RKO (cell line): Measurements from ENCODE around the gene RAMP3.

ENCODE experiments used
- DNase-seq: peaks from one replicate; pipeline ENCODE4 v3.0.0-alpha.2; 2016; ENCODE audit warnings: low spot score

The RAMP3 gene

GRCh38 chr7:45223728-45224630 is 66.4 kb downstream of the RAMP3 start:
- no peak for DNase-seq

- DNase-seq = no peak
These were observed 67.2 kb downstream of the RAMP3 start for GRCh38 chr7:45224832-45225231.

DNA sequence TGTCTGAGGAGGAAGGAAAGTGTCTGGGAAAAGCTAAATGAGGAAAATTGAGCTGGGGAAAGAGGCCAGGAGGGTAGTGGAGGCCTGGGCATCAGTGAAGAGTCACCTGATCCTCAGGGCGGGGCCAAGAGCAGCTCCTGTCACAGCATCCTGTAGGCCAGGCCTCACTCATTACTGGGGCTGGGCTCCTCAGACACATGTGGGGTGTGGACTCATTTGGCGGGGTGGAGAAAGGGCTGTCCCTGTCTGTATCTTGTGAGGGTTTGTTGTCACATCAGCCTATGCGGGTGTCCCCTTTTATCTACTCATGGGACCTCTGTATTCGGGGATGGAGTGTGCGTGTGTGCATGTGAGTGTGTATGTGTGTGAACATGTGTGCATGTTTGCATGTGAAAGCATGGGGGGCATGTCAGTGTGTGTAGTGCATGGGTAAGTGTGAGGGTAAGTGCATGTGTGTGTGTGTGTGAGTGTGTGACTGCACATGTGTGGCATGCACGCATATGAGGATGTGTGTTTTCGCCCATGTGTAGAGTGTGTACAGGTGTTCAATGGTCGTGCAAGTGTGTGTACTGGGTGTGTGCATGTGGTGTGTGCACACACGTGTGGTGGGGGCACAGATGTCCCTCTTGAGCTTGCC is 67.8 kb downstream of the RAMP3 start:
- no peak for DNase-seq

GRCh38 chr7:45225948-45226335 is 68.4 kb downstream of the RAMP3 start:
- DNase-seq = no peak

DNA sequence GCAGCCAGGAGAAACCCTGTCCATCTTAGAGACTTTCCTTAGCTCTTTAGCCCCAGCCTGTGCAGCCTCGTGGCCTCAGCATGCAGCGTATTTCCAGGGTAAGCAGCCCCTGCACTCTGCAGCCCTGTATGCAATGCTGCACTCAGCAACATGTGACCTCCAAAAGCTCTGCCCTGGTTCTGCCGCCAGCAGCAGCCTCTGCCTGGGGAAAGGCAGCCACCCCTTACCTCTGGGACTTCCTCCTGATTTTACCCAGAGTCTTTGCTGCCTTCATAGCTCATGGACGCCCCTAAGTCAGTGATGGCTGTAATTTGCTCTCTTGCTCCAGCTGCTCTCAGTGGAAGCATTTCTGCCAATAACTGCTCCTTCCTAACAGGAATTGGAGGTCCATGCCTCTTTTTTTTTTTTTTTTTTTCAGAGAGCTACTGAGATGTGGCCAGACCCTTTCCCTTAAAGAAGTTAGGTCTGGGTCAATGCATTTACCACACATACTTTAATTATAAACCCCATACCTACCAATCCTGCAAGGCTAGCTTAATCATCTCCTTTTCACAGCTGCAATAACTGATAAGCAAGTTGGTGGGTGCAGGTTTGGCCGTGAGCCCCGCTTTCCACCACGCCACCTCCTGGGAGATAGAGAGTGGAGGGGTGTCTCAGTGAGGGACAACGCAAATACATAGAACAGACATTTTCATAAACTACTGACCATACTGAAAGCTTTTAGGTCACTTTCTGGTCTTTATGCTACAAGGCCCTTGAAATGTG is 71.7 kb downstream of the RAMP3 start:
- DNase-seq = no peak

DNA sequence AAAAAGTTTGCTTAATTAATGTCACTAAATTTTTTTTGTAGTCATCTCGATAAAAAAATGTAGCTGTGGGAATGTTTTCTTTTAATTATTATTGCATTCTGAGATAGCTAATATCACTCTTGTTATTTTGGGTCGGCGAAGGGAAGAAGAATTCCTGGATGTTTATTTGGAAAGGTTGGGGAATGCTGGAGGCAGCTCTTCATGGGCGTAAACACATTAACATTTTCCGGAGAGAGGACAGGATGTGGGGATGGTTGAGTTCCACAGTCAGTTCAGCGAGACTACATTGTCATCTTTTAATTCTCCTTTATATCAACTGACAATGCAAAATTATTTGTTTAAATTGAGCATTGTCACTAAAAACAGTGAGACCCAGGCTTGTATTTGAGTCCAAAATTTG is 72.5 kb downstream of the RAMP3 start:
- DNase-seq = no peak

- DNase-seq = no peak
These were observed 73.1 kb downstream of the RAMP3 start for GRCh38 chr7:45230611-45231165.

- DNase-seq = no peak
These were observed 75.7 kb downstream of the RAMP3 start for GRCh38 chr7:45233249-45233775.
